Posterior vena cava (tissue), 2 donors: Measurements from ENCODE around the gene ZRANB3. TPM values are rescaled to one million over a fixed set of nuclear protein-coding genes. Genes with fewer than 3 reads are reported as not detected.
"Not testable (repeated sequence)": the region's sequence is repeated elsewhere in the genome, so short reads cannot be mapped to it uniquely, and the experiment has no call there.

Source experiments
- DNase-seq: peaks from one replicate; pipeline ENCODE4 v3.0.0-alpha.2; 2020; ENCODE audit warnings: low spot score
- intact Hi-C, 2 donors: fragments of 100-400 bp; cut with DNase I; formaldehyde crosslinking; loops; one replicate each; pipeline versions ENCODE4 v1.14.1 to v1.14.2; 2022 to 2023
- total RNA-seq, 2 donors: library from RNA; stranded (reverse); fragmentation: NEBNext Ultra II Directional; extraction: Animal tissue kit (Norgen Biotek cat#: 25700); gene quantifications; one replicate each; pipeline ENCODE4 v1.2.1, GENCODE V29; 2021
- donor health status: DM: yes; HTN: yes; CAD: no.
- donor health status: DM: yes; HTN: yes; CAD: no.

Gene ZRANB3
- total RNA-seq, 2 donors from 2014 or later: 5.7 to 6.0 TPM

DNA sequence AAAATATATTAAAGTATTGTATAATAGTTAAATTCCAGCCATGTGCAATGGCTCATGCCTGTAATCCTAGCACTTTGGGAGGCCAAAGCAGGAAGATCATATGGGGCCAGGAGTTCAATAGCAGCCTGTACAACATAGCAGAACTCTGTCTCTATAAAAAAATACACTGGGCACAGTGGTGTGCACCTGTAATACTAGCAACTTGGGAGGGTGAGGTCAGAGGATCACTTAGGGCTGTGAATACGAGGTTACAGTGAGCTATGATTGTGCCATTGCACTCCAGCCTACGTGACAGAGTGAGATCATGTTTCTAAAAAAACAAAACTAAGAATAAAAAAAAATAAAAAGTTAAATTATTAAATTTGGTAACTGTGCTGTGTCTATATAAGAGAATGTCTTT, 36.1 kb downstream of the ZRANB3 start:
- DNase-seq: no peak
- intact Hi-C loops: loop anchor here in 1 of 2 donors (5.0 kb wide), 1 partner anchor 1267 kb away; no protein-coding TSS in a partner anchor

- no peak for DNase-seq
- intact Hi-C loops: loop anchor here in 1 of 2 donors (5.0 kb wide), 1 partner anchor 1268 kb away; no protein-coding TSS in a partner anchor
Observed at GRCh38 chr2:135494503-135494902, 36.5 kb downstream of the ZRANB3 start.

DNA sequence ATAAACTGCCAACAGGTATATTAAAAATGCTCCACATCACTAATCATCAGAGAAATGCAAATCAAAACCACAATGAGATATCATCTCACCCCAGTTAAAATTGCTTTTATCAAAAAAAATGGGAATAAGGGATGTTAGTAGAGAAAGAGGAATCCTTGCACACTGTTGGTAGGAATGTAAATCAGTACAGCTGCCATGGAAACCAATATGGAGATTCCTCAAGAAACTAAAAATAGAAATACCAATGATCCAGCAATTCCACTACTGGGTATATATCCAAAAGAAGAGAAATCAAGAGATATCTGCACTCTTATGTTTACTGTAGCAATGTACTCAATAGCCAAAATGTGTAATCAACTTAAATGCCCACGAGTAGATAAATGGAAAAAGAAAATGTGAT, 40.6 kb downstream of the ZRANB3 start:
- no peak for DNase-seq
- intact Hi-C loops: loop anchor here in 1 of 2 donors (5.0 kb wide), 1 partner anchor 1272 kb away; no protein-coding TSS in a partner anchor

DNA sequence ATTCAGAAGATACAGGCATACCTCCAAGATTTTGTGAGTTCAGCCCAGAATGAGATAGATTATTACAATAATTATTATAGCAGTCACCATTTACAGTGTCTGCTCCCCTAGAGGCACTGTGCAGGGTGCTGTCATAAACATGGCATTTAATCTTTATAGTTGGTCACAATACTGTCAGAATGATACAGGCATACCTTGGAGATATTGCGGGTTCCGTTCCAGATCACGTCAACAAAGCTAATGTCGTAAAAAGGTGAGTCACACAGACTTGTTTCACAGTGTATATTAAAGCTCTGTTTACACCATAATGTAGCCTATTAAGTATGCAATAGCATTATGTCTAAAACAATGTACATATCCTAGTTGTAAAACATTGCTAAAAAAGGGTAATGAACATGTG, 45.6 kb downstream of the ZRANB3 start:
- DNase-seq: no peak
- intact Hi-C loops: no loop called here

GRCh38 chr2:135475128-135475527, 55.9 kb downstream of the ZRANB3 start:
- intact Hi-C loops: no loop called here
- no peak for DNase-seq

DNA sequence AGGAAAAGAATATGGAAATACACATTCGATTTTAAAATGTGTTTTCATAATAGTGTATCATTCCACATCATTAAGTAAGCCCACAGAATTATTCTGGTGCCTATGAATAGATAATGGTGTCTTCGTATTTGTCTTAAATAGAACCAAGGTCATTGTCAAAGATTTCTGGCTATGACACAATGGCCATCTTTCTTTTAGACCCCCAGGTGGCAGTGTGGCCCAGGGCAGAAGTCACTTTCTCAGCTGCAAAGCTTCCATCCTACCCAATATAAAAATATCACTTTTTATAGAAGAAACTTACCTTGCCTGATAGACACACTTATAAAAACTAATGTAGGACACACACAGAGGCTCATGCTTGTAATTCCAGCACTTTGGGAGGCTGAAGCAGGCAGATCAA, 57.5 kb downstream of the ZRANB3 start:
- intact Hi-C loops: no loop called here
- DNase-seq: no peak

DNA sequence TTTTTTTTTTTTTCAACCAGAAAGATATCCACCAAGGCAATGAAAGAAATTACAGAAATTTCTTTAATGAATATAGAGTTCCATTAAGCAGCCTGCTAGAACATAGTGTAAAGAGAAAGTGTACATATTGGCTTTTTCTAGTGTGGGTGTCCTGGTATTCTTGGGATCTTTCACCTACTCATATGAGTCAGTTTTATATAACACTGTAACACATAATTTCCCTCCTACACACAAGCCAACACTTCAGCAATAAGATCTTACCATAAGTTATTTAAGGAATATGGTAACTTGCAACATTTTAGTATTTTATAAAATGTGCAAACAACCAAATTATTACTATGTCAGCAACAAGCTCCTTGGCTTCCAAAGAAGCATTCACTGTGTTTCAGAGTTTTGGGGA, 59.9 kb downstream of the ZRANB3 start:
- DNase-seq: no peak
- intact Hi-C loops: no loop called here

DNA sequence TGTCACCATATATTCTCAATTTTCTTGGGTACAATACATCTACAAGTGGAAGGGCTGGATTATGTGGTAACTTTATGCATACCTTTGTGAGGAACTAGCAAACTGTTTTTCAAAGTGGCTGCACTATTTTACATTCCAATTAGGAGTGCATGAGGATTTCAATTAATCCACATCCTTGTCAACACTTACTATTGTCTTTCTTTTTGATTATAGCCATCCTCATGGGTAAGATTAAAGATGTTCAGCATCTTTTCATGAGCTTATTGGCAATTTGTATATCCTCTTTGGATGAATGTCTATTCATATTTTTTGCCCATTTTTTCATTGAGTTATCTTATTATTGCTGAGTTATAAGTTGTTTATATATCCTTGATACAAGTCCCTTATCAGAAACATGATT, 73.7 kb downstream of the ZRANB3 start:
- no peak for DNase-seq
- intact Hi-C loops: no loop called here

GRCh38 chr2:135456835-135457234, 74.2 kb downstream of the ZRANB3 start:
- no peak for DNase-seq
- intact Hi-C loops: no loop called here

DNA sequence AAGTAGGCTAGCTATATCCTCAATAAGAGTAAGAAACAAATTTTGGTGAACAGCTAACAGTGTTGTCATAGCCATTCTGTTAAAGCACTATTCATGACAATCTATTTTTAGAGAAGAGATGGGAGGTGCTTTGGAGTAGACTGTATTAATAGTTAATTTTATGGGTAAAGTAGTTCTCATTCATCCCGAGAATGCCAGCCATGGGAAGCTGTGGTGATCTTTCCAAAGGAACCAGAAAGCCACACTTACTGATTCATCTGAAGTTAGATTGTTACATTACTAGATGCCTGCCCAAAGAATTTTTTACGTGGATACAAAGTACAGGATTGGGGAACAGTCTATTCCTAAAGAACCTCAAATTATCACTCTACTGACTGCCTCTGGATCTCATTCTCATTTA, 74.6 kb downstream of the ZRANB3 start:
- DNase-seq: no peak
- intact Hi-C loops: no loop called here

GRCh38 chr2:135454608-135455007, 76.4 kb downstream of the ZRANB3 start:
- intact Hi-C loops: no loop called here

DNA sequence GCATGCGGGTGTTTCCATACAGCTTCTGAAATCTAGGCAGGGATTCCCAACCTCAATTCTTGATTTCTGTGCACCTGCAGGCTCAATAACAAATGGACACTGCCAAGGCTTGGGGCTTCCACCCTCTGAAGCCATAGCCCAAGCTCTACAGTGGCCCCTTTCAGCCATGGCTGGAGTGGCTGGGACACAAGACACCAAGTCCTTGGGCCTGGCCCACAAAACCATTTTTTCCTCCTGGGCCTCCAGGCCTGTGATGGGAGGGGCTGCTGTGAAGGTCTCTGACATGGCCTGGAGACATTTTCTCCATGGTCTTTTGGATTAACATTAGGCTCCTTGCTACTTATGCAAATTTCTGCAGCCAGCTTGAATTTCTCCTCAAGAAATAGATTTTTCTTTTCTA, 78.0 kb downstream of the ZRANB3 start:
- intact Hi-C loops, DNase-seq: not testable (repeated sequence)

More at GRCh38 chr2:135454608-135455007, 76.4 kb downstream of the ZRANB3 start:
- DNase-seq: no peak

DNA sequence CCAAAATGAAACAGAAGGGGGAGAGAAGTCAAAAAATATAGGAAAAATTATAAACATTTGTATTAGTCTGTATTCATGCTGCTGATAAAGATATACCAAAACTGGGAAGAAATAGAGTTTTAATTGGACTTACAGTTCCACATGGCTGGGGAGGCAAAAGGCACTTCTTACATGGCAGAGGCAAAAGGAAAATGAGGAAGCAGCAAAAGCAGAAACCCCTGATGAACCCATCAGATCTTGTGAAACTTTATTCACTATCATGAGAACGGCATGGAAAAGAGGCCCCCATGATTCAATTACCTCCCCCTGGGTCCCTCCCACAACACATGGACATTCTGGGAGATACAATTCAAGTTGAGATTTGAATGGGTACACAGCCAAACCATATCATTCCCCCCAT, 79.1 kb downstream of the ZRANB3 start:
- no peak for DNase-seq
- intact Hi-C loops: no loop called here

DNA sequence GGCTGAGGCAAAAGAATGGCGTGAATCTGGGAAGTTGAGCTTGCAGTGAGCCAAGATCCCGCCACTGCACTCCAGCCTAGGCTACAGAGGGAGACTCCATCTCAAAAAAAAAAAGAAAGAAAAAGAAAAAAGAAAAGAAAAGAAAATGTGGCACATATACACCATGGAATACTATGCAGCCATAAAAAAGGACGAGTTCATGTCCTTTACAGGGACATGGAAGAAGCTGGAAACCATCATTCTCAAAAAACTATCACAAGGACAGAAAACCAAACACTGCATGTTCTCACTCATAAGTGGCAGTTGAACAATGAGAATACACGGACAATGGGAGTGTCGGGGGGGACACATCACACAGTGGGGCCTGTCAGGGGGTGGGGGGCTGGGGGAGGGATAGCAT, 88.0 kb downstream of the ZRANB3 start:
- DNase-seq, intact Hi-C loops: not testable (repeated sequence)

DNA sequence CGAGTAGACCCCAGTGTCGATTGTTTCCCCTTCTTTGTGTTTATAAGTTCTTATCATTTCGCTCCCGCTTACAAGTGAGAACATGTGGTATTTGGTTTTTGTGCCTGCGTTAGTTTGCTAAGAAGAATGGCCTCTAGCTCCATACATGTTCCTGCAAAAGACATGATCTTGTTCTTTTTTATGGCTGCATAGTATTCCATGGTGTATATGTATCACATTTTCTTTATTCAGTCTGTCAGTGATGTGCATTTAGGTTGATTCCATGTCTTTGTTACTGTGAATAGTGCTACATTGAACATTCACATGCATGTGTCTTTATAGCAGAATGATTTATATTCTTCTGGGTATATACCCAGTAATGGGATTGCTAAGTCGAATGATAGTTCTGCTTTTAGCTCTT, 95.9 kb downstream of the ZRANB3 start:
- DNase-seq, intact Hi-C loops: not testable (repeated sequence)

GRCh38 chr2:135424849-135425248, 106.2 kb downstream of the ZRANB3 start:
- intact Hi-C loops: loop anchor here in 1 of 2 donors (5.0 kb wide), 1 partner anchor 372 kb away; no protein-coding TSS in a partner anchor

GRCh38 chr2:135422898-135423297, 108.1 kb downstream of the ZRANB3 start:
- DNase-seq: no peak
- intact Hi-C loops: loop anchor here in 1 of 2 donors (5.0 kb wide), 1 partner anchor 374 kb away; no protein-coding TSS in a partner anchor

More at GRCh38 chr2:135424849-135425248, 106.2 kb downstream of the ZRANB3 start:
- DNase-seq: no peak

- DNase-seq: no peak
- intact Hi-C loops: no loop called here
Observed at GRCh38 chr2:135411646-135412045, 119.4 kb downstream of the ZRANB3 start.

DNA sequence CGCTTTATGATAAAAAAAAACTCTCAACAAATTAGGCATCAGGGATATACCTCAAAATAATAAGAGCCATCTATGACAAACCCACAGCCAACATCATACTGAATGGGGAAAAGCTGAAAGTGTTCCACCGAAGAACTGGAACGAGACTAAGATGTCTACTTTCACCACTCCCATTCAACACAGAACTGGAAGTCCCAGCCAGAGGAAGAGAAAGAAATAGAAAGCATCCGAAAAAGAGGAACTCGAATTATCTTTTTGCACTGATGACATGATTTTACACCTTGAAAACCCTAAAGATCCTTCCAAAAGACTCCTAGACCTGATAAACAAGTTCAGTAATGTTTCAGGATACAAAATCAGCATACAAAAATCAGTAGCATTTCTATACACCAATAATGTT, 121.6 kb downstream of the ZRANB3 start:
- DNase-seq: no peak
- intact Hi-C loops: no loop called here

DNA sequence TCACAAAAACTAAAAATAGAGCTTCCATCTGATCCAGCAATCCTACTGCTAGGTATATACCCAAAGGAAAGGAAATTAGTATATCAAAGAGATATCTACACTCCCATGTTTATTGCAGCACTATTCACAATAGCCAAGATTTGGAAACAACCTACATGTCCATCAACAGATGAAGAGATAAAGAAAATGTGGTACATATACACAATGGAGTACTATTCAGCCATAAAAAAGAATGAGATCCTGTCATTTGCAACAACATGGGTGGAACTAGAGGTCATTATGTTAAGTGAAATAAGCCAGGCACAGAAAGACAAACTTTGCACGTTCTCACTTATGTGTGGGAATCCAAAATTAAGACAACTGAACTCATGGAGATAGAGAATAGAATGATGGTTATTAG, 134.8 kb downstream of the ZRANB3 start:
- DNase-seq, intact Hi-C loops: not testable (repeated sequence)

DNA sequence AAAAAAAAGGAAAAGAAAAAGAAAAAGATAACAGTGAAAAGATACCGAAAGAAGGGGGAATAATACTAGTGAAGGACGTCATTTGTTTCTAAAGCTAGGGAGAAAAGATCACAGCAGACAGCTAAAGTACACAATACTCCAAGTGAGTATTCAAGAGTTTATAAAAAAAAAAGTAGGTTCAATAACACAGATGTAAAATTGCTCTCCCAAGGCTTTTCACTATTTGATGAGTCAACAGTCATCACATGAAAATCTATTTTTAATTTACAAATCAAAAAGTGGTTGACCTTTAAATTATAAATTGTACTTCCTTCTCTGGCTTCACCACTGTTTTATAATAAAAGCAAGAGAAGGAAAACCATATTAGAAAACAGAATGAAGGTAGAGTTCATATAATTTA, 144.0 kb downstream of the ZRANB3 start:
- no peak for DNase-seq
- intact Hi-C loops: no loop called here

DNA sequence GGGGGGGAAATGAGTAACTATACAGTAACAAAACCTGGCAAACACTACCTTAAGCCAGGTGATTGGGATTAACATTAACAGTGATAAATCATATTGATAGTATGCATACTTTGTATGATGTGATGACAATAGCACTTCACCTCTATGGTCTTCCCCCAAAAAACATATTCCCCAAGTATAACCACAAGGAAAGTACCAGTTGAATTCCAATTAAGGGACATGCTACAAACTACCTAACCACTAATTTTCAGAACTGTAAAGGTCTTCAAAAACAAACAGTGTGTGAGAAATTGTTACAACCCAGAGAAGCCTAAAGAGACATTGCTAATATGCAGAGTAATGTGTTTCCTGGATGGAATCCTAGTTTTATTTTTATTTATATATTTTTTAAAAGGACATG, 152.4 kb downstream of the ZRANB3 start:
- intact Hi-C loops: no loop called here
- DNase-seq: no peak
